Loucy (cell line): ENCODE results near the gene OSM.

ENCODE experiments used
- H2AFZ ChIP-seq: fragments of 200-600 bp; sonication (generic); 2 replicates; pipeline ENCODE4 v1.6.0; 2016; ENCODE audit warnings: antibody characterized with exemption, mild to moderate bottlenecking, low read length, moderate library complexity
- H3F3A ChIP-seq: fragments of 200-600 bp; 2 replicates; pipeline ENCODE4 v1.6.0; 2016; ENCODE audit warnings: antibody characterized with exemption, low read depth, mild to moderate bottlenecking
- H3K27me3 ChIP-seq: fragments of 200-600 bp; sonication (generic); 2 replicates; pipeline ENCODE4 v1.6.1; 2014; ENCODE audit warnings: low read length, mild to moderate bottlenecking; ENCODE audit not compliant: insufficient read depth, poor library complexity, severe bottlenecking
- H3K36me3 ChIP-seq: fragments of 200-600 bp; sonication (generic); 2 replicates; pipeline ENCODE4 v1.6.1; 2016; ENCODE audit warnings: low read length; ENCODE audit not compliant: insufficient read depth
- H3K4me1 ChIP-seq: fragments of 200-600 bp; sonication (generic); 2 replicates; pipeline ENCODE4 v1.5.1; 2014; ENCODE audit warnings: low read length, mild to moderate bottlenecking; ENCODE audit not compliant: insufficient read depth, poor library complexity, severe bottlenecking
- H3K4me2 ChIP-seq: fragments of 200-600 bp; sonication (generic); 2 replicates; pipeline ENCODE4 v1.6.0; 2014; ENCODE audit warnings: antibody characterized with exemption, low read length, low read depth, mild to moderate bottlenecking; ENCODE audit not compliant: poor library complexity, severe bottlenecking
- H3K4me3 ChIP-seq: fragments of 200-600 bp; sonication (generic); 2 replicates; pipeline ENCODE4 v1.5.1; 2014; ENCODE audit warnings: low read length, mild to moderate bottlenecking, mixed read lengths; ENCODE audit not compliant: poor library complexity, severe bottlenecking
- H3K79me2 ChIP-seq: fragments of 200-600 bp; sonication (generic); 2 replicates; pipeline ENCODE4 v1.6.1; 2014; ENCODE audit warnings: low read length; ENCODE audit not compliant: insufficient read depth
- H3K9ac ChIP-seq: fragments of 200-600 bp; sonication (generic); 2 replicates; pipeline ENCODE4 v1.6.0; 2014; ENCODE audit warnings: mild to moderate bottlenecking, low read depth, low read length, moderate library complexity; ENCODE audit not compliant: poor library complexity, severe bottlenecking
- H3K9me2 ChIP-seq: fragments of 200-600 bp; sonication (generic); replicated peaks from 2 replicates; pipeline ENCODE4 v1.6.1; 2016; ENCODE audit warnings: low read depth, low read length, mixed read lengths
- H3K9me3 ChIP-seq: fragments of 200-600 bp; sonication (generic); 2 replicates; pipeline ENCODE4 v1.6.1; 2014; ENCODE audit warnings: mild to moderate bottlenecking, antibody characterized with exemption, low read length, low read depth; ENCODE audit not compliant: insufficient read depth
- H4K20me1 ChIP-seq: fragments of 200-600 bp; sonication (generic); 2 replicates; pipeline ENCODE4 v1.6.0; 2014; ENCODE audit warnings: antibody characterized with exemption, low read length, mild to moderate bottlenecking; ENCODE audit not compliant: insufficient read depth, poor library complexity, severe bottlenecking
- EZH2phosphoT487 ChIP-seq: fragments of 200-600 bp; IDR thresholded peaks from 2 replicates; pipeline ENCODE4 v1.6.1; 2018; ENCODE audit warnings: antibody characterized with exemption, mild to moderate bottlenecking, moderate library complexity, borderline replicate concordance
- TF ChIP-seq, protein P1 (sequence below): fragments of 200-600 bp; sonication (generic); conservative IDR thresholded peaks from 2 replicates; pipeline ENCODE4 v1.5.1; 2014; ENCODE audit warnings: mild to moderate bottlenecking, antibody characterized with exemption, low read length

The OSM gene

DNA sequence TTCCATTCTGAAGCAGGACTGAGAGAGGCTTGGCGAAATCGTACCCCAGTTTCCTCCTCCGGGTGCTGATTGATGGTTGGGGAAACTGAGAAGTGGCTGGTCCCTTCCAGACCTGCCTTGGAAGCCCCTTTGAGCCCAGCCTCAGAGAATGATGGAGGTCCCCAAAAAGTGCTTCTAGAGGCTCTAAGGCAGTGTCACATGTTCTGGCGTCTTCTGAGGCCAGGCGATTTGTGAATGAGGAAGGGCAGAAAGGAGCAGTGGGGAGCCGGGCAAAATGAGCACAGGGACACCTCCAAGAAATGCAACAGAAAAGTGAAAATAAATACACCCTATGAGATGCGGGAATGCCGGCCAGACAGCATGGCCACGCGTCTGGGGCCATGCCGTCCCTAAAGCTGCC, 19.1 kb downstream of the OSM start:
- H3K4me3 ChIP-seq: no peak overlapping the region
- H3K9me3 ChIP-seq: no peaks in the 10 kb centered on the region
- H3K27me3 ChIP-seq: no peaks in the 10 kb centered on the region

DNA sequence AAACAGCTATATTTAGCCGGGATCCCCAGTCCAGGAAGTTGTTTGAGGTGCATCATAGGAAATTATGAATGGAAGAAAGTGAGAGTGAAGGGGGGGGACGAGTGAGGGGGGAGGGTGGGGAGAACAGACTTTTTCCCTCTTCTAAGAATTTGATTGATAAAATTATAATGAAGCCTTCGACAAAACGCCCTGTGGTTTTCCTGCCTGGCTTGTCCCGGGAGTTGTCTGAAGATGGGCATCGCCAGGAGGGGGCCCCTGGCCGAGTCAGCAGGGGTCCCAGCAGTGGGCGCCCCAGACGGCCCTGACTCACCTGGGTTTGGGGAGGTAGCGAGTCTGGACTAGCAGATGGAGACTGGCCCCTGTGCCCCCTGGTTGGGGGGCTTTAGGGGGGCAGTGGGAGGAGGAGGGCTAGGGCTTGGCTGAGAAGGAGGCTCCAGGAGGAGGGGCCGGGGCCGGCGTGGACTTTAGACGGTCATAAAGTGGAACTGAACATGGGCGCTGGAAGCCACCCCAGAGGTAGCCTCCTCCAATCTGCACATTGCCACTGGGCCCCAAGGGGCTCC, 19.8 kb downstream of the OSM start:
- H3F3A ChIP-seq: no peaks in the 10 kb centered on the region
- peaks cover 20% of the 10 kb centered on the region for H3K4me1 ChIP-seq
- H4K20me1 ChIP-seq: no peaks in the 10 kb centered on the region
- H3K9me3 ChIP-seq: no peaks in the 10 kb centered on the region
- H3K4me3 ChIP-seq: peak overlapping the region; percentile 76
- H3K4me2 ChIP-seq: peak overlapping the region; percentile 96
- peak overlapping the region; percentile 64 for H3K9ac ChIP-seq
- no peaks in the 10 kb centered on the region for H3K79me2 ChIP-seq
- H3K27me3 ChIP-seq: no peaks in the 10 kb centered on the region
- no peaks in the 10 kb centered on the region for H3K36me3 ChIP-seq
- peak overlapping the region; percentile 95 for H2AFZ ChIP-seq
- H3K9me2 ChIP-seq: no peaks in the 10 kb centered on the region
- TF ChIP-seq, protein P1, sequence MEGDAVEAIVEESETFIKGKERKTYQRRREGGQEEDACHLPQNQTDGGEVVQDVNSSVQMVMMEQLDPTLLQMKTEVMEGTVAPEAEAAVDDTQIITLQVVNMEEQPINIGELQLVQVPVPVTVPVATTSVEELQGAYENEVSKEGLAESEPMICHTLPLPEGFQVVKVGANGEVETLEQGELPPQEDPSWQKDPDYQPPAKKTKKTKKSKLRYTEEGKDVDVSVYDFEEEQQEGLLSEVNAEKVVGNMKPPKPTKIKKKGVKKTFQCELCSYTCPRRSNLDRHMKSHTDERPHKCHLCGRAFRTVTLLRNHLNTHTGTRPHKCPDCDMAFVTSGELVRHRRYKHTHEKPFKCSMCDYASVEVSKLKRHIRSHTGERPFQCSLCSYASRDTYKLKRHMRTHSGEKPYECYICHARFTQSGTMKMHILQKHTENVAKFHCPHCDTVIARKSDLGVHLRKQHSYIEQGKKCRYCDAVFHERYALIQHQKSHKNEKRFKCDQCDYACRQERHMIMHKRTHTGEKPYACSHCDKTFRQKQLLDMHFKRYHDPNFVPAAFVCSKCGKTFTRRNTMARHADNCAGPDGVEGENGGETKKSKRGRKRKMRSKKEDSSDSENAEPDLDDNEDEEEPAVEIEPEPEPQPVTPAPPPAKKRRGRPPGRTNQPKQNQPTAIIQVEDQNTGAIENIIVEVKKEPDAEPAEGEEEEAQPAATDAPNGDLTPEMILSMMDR: no peak
- TF ChIP-seq EZH2phosphoT487: no peak

More for the DNA sequence above, 19.1 kb downstream of the OSM start:
- peaks cover 22% of the 10 kb centered on the region for H3K4me1 ChIP-seq
- no peaks in the 10 kb centered on the region for H3K36me3 ChIP-seq
- no peaks in the 10 kb centered on the region for H3K9me2 ChIP-seq
- H4K20me1 ChIP-seq: no peaks in the 10 kb centered on the region
- no peaks in the 10 kb centered on the region for H3F3A ChIP-seq
- H3K79me2 ChIP-seq: no peaks in the 10 kb centered on the region
- H2AFZ ChIP-seq: no peak overlapping the region
- no peak for TF ChIP-seq EZH2phosphoT487
- TF ChIP-seq, protein P1: no peak
- H3K4me2 ChIP-seq: peak overlapping the region; percentile 96
- H3K9ac ChIP-seq: no peak overlapping the region

DNA sequence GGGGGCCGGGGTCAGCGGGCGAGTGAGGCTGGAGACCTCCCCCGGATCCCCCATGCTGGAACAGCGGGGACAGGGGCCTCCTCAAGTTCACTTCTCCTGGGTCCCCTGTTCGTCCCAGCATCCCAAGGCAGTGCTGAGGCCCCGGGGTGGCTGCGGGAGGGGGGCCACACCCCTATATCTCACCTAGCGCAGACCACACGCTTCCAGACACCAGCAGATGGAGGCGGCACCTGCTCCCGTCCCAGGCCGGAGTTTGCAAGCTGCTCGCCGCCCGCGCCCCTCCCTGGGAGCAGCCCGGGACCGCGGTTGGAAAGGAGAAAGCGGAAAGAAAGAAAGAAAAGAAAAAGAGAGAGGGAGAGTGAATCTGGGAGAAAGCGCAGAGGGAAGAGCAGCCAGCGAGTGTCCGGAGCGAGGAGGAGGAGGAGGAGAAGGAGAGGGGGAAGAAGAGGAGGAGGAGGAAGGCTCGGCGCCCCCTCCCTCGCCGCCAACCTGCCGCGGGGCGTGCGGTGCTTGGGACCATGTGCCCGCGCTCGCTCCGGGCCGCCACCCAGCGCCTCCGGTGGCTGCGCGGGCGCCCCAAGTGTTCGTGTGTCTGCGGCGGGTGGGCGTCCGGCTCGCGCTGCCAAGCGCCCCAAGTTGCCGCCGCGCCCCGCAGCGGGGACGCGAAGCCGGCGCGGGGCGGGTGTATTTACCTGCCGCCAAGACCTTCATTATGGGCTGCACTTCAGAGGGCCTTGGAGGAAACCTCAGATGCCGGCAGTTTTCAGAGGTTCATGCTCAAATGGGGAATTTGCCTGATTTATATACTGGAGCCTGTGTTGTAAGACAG, 20.5 kb downstream of the OSM start, which contains the start of gene LIF:
LIF (minus strand) TSS at position 775 of the 829 bp plus-strand sequence; CDS start at position 711, 64 bp downstream.
- Histone ChIP-seq H2AFZ (peak within 1 kb of the TSS; percentile 95), H3K9ac (peak within 1 kb of the TSS; percentile 64), H3K36me3 (no peaks in the 10 kb centered on the region), H3K27me3 (no peaks in the 10 kb centered on the region), H3K4me2 (peak within 1 kb of the TSS; percentile 96), H4K20me1 (no peaks in the 10 kb centered on the region), H3K9me3 (no peaks in the 10 kb centered on the region), H3K4me3 (peak within 1 kb of the TSS; percentile 76), H3K4me1 (peaks cover 20% of the 10 kb centered on the region), H3K9me2 (no peaks in the 10 kb centered on the region), H3F3A (no peaks in the 10 kb centered on the region), H3K79me2 (no peaks in the 10 kb centered on the region)
- TF ChIP-seq, protein P1: peak; percentile 26
- no peak for TF ChIP-seq EZH2phosphoT487
